NCI-H510A (cell line): ENCODE measurements around the gene ADGRA1.
"Not testable (repeated sequence)": the region's sequence is repeated elsewhere in the genome, so short reads cannot be mapped to it uniquely, and the experiment has no call there.

ENCODE experiments used
- DNase-seq: peaks from one replicate; lab custom pipeline; 2025; lab: John Stamatoyannopoulos, UW

The ADGRA1 gene

GRCh38 chr10:133150226-133150625 lies 62.5 kb downstream of the ADGRA1 start:
- no peak for DNase-seq

- DNase-seq = no peak
These were observed 62.9 kb downstream of the ADGRA1 start for GRCh38 chr10:133150656-133151055.

- DNase-seq = not testable (repeated sequence)
These were observed 63.3 kb downstream of the ADGRA1 start for GRCh38 chr10:133151071-133151470.

- no peak for DNase-seq
These were observed 63.8 kb downstream of the ADGRA1 start for GRCh38 chr10:133151543-133151972.

- DNase-seq = no peak
These were observed 66.7 kb downstream of the ADGRA1 start for GRCh38 chr10:133154411-133154810.

GRCh38 chr10:133154996-133155778 lies 67.5 kb downstream of the ADGRA1 start:
- DNase-seq = no peak

GRCh38 chr10:133156674-133157579 lies 69.2 kb downstream of the ADGRA1 start:
- DNase-seq = no peak

GRCh38 chr10:133157662-133158436 lies 70.1 kb downstream of the ADGRA1 start:
- DNase-seq = no peak

GRCh38 chr10:133158437-133158755 lies 70.7 kb downstream of the ADGRA1 start:
- DNase-seq = no peak

GRCh38 chr10:133158756-133159610 lies 71.3 kb downstream of the ADGRA1 start:
- no peak for DNase-seq

GRCh38 chr10:133159611-133159949 lies 71.9 kb downstream of the ADGRA1 start:
- DNase-seq = no peak

GRCh38 chr10:133159950-133160825 lies 72.5 kb downstream of the ADGRA1 start, which contains the start of gene KNDC1:
Gene KNDC1 (plus strand): TSS chr10:133160219. CDS start chr10:133160468, 249 bp downstream.
- DNase-seq = no peak

GRCh38 chr10:133160826-133161471 lies 73.2 kb downstream of the ADGRA1 start:
- DNase-seq = no peak

- no peak for DNase-seq
These were observed 73.9 kb downstream of the ADGRA1 start for GRCh38 chr10:133161486-133162109.

GRCh38 chr10:133162178-133162909 lies 74.6 kb downstream of the ADGRA1 start:
- DNase-seq = no peak

GRCh38 chr10:133162910-133163856 lies 75.5 kb downstream of the ADGRA1 start:
- no peak for DNase-seq
